Activated CD8-positive, alpha-beta memory T cell treated with anti-CD3 and anti-CD28 coated beads, Interleukin-2, amount 50 U/mL, for 24 hours (primary cell): ENCODE results near the gene CD180.
"Not testable (repeated sequence)": the region's sequence is repeated elsewhere in the genome, so short reads cannot be mapped to it uniquely, and the experiment has no call there.

Experiments
- DNase-seq: peaks from one replicate; pipeline ENCODE4 v3.0.0-alpha.2; 2020; ENCODE audit errors: extremely low read depth

CD180 gene

GRCh38 chr5:67188274-67189078 is 8.1 kb downstream of the CD180 start:
- DNase-seq: no peak

GRCh38 chr5:67187006-67187715 is 9.4 kb downstream of the CD180 start:
- no peak for DNase-seq

GRCh38 chr5:67183859-67184258 is 12.7 kb downstream of the CD180 start:
- no peak for DNase-seq

- DNase-seq: no peak
These were observed 14.3 kb downstream of the CD180 start for GRCh38 chr5:67182301-67182790.

- DNase-seq: no peak
These were observed 14.9 kb downstream of the CD180 start for GRCh38 chr5:67181648-67182221.

- no peak for DNase-seq
These were observed 16.8 kb downstream of the CD180 start for GRCh38 chr5:67179697-67180361.

GRCh38 chr5:67178966-67179365 is 17.6 kb downstream of the CD180 start:
- no peak for DNase-seq

GRCh38 chr5:67178085-67178484 is 18.5 kb downstream of the CD180 start:
- no peak for DNase-seq

GRCh38 chr5:67176936-67177335 is 19.7 kb downstream of the CD180 start:
- no peak for DNase-seq

GRCh38 chr5:67173959-67174358 is 22.6 kb downstream of the CD180 start:
- no peak for DNase-seq

- DNase-seq: not testable (repeated sequence)
These were observed 23.2 kb downstream of the CD180 start for GRCh38 chr5:67173351-67173750.

GRCh38 chr5:67170767-67171166 is 25.8 kb downstream of the CD180 start:
- DNase-seq: no peak

GRCh38 chr5:67168069-67168468 is 28.5 kb downstream of the CD180 start:
- no peak for DNase-seq

GRCh38 chr5:67166460-67167285 is 29.9 kb downstream of the CD180 start:
- DNase-seq: peak; percentile 33

- DNase-seq: peak; percentile 47
These were observed 30.8 kb downstream of the CD180 start for GRCh38 chr5:67165526-67166459.

- DNase-seq: no peak
These were observed 31.6 kb downstream of the CD180 start for GRCh38 chr5:67164856-67165525.

GRCh38 chr5:67163863-67164595 is 32.6 kb downstream of the CD180 start:
- DNase-seq: no peak

GRCh38 chr5:67163231-67163756 is 33.3 kb downstream of the CD180 start:
- no peak for DNase-seq

GRCh38 chr5:67161767-67162166 is 34.8 kb downstream of the CD180 start:
- no peak for DNase-seq
